ENCODE data around the gene TFDP1.

TFDP1 gene

DNA sequence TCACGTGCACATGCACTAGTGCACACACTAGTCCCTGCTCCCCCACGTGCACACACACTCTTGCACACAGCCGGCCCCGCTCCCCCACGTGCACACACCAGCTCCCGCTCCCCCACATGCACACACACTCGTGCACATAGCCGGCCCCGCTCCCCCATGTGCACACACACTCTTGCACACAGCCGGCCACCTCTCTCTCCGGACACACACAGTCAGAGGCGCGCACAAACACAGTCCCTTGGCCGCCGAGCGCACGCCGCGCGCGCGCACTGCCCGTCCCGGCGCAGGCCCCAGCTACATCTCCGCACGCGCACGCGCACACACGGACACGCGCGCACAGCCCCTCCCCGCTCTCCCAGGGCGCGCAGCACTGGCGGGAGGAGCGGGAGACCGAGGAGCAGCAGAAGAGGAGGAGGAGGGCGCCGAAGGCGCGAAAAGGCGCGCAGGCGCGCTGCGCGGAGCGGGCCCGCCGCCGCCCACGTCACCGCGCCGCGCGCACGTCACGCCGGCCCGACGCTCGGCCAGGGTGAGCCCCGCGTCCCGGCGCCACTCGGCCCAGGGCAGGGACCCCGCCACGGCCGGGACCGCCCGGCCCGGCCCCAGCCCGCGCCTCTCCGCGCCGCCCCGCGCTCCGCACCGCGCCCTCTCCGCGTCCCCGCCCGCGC lies at the start of gene TFDP1:
Gene TFDP1 (plus strand): TSS at position 549 of the 665 bp plus-strand sequence. CDS start 1,085 bp downstream, outside the sequence.
- in situ Hi-C loops (cut with HindIII; ENCODE audit: low sequenced_read_pairs), result no loop called here

- in situ Hi-C loops (cut with HindIII; ENCODE audit: low sequenced_read_pairs), result no loop called here
Observed at GRCh38 chr13:113535381-113535781, 49.2 kb upstream of the TFDP1 start.

- in situ Hi-C loops (cut with HindIII; ENCODE audit: low sequenced_read_pairs), result no loop called here
Observed at GRCh38 chr13:113536461-113537110, 48.0 kb upstream of the TFDP1 start.

GRCh38 chr13:113537205-113537604 lies 47.3 kb upstream of the TFDP1 start:
- in situ Hi-C loops (cut with HindIII; ENCODE audit: low sequenced_read_pairs), result no loop called here

DNA sequence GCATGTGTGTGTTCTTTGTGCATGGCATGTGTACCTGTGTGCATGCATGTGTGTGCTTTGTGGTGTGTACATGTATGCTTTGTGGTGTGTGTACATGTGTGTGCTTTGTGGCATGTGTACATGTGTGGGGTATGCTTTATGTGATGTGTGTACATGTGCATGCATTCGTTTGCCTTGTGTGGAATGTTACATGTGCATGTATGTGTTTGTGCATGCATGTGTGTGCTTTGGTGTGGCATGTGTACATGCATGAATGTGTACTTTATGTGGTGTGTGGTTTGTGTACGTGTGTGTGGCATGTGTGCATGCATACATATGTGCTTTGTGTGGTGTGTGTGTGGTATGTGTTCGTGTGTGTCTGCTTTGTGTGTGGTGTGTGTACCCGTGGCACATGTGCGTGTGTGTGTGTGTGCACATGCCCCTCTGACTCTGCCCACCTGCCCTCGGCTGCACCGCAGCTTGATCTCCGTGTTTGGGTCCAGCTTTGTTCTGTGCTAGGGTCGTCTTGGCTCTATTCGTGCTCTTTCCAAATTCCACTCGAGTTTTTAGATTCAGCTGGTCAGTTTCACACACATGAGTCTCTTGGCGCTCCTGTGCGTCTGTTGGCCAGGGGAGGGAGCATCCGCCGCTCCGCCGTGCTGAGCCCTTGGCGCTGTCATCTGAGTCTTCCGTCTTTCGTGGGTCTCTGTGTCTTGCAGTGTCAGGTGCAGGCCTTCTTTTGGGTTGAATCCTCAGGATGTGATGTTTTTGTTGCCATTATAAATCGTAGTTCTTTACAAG lies 46.5 kb upstream of the TFDP1 start:
- in situ Hi-C loops (cut with HindIII; ENCODE audit: low sequenced_read_pairs), result no loop called here

- in situ Hi-C loops (cut with HindIII; ENCODE audit: low sequenced_read_pairs), result no loop called here
Observed at GRCh38 chr13:113538689-113539058, 45.9 kb upstream of the TFDP1 start.

- in situ Hi-C loops (cut with HindIII; ENCODE audit: low sequenced_read_pairs), result no loop called here
Observed at GRCh38 chr13:113539176-113539575, 45.4 kb upstream of the TFDP1 start.

- in situ Hi-C loops (cut with HindIII; ENCODE audit: low sequenced_read_pairs), result no loop called here
Observed at GRCh38 chr13:113539822-113540221, 44.7 kb upstream of the TFDP1 start.

GRCh38 chr13:113540523-113540922 lies 44.0 kb upstream of the TFDP1 start:
- in situ Hi-C loops (cut with HindIII; ENCODE audit: low sequenced_read_pairs), result no loop called here

DNA sequence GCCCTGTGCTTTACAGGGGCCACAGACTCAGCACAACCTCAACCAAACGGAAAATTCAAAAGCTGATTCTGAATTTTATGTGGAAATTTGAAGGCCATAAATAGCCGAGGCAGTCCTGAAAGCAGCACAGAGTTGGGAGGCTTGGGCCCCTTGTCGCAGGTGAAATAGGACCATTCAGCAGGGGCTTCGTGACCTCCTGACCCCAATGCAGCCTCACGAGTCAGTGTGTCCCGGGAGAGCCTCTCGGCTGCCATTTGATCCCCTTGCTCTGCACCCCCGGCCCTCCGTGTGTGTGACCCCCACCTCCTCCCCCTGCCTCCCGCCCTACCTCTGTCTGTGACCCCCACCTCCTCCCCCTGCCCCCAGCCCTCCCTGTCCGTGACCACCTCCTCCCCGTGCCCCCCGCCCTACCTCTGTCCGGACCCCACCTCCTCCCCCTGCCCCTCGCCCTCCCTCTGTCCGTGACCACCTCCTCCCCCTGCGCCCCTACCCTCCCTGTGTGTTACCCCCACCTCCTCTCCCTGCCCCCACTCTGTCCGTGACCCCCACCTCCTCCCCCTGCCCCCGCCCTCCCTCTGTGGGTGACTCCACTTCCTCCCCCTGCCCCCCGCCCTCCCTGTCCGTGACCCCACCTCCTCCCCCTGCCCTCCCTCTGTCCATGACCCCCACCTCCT lies 41.7 kb upstream of the TFDP1 start:
- in situ Hi-C loops (cut with HindIII; ENCODE audit: low sequenced_read_pairs), result no loop called here

DNA sequence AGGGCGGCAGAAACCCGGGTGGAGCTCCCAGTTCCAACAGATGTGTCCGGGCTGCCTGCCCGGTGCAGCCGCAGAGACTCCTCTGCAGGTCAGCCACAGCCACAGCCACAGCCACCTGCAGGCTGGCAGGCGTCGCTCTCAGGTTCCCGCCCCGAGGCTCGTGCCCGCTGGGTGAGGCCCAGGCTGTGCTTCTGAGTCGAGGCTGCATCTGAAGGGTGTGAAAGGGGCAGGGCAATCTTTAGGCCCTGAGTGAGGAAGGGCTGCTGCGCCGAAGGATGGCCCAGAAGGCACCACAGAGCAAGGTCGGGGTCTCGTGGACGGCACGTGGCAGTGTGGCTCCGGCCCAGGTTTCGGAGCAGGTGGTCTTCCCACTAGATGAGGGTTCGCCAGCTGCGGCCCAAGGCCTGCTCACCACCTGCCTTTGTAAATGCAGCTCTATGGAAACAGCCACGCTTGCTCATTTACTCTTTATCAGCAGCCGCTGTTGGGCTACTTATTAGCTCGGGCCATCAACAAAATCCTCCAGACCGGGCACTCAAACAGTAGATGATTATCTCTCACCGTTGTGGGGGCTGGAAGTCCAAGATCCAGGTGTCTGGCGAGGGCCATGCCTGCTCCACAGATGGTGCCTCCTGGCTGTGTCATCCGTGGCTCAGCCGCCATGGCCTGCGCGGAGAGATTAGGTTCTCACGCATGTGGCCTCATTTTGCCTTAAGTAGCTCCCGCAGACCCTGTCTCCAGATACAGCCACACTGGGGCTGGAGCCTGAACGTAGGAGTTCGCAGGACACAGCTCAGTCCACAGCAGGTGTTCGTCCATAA lies 40.3 kb upstream of the TFDP1 start:
- in situ Hi-C loops (cut with HindIII; ENCODE audit: low sequenced_read_pairs), result no loop called here

DNA sequence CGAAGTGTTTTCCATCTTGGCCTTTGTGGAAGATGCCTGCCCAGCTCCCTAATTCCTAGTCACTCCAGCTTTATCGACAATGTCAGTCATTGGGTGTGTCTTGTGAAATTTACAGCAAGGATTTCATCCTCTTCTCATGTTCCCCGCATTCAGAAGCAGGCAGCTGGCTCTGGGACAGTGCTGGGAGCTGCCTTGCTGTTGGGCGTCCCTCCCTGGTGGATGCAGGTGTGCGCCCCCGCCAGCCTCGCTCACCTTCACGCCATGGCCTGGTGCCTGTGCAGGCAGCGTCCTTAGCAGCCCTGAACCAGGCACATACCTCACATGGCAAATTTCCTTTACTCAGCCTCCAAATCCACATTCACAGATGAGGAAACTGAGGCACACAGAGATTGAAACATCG lies 39.7 kb upstream of the TFDP1 start:
- in situ Hi-C loops (cut with HindIII; ENCODE audit: low sequenced_read_pairs), result no loop called here

GRCh38 chr13:113545455-113545930 lies 39.1 kb upstream of the TFDP1 start:
- in situ Hi-C loops (cut with HindIII; ENCODE audit: low sequenced_read_pairs), result no loop called here

GRCh38 chr13:113545931-113546516 lies 38.5 kb upstream of the TFDP1 start:
- in situ Hi-C loops (cut with HindIII; ENCODE audit: low sequenced_read_pairs), result no loop called here

- in situ Hi-C loops (cut with HindIII; ENCODE audit: low sequenced_read_pairs), result no loop called here
Observed at GRCh38 chr13:113546571-113547237, 37.8 kb upstream of the TFDP1 start.

- in situ Hi-C loops (cut with HindIII; ENCODE audit: low sequenced_read_pairs), result no loop called here
Observed at GRCh38 chr13:113547238-113547971, 37.1 kb upstream of the TFDP1 start.

GRCh38 chr13:113548171-113548641 lies 36.3 kb upstream of the TFDP1 start:
- in situ Hi-C loops (cut with HindIII; ENCODE audit: low sequenced_read_pairs), result no loop called here

DNA sequence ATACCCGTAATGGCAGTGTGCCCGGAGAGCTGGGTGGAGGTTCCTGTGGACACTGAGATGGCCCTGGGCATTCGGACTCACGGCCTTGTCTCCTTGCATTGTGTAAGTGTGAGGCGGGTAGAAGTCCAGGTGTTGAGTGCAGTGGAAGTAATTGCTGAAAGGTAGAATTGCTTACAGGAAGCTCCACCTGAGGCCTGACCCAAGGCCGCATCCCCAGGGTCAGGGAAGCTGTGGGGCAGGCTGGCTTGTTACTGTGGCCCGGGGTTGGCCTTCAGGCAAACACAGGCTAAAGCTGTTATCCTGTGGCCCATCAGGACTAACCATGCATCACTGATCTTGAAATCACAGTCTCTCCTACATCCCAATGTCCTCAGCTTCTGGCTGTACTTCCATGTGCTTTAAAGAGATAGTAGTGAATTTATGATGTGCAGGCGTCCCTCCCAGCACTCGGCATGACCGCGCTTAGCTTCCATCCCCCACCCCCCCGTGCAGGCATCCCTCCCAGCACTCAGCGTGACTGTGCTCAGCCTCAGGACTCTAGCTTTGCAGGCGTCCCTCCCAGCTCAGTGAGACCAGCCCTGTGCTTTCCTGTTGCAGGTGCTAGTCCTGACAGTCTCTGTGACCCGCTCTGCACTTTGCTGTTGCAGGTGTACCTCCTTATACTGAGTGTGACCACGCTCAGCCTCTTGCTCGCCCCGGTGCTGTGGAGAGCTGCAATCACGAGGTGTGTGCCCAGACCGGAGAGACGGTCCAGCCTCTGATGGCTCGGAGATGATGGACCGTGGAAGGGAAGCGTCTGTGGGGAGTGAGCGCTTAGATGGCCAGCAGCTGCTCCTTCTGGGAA lies 35.6 kb upstream of the TFDP1 start:
- in situ Hi-C loops (cut with HindIII; ENCODE audit: low sequenced_read_pairs), result no loop called here

Data from DLD1 (cell line).